Measurements from ENCODE around the gene FIGN. TPM values are rescaled to one million over a fixed set of nuclear protein-coding genes. Genes with fewer than 3 reads are reported as not detected.

FIGN gene
- total and polyA plus RNA-seq, 2 donors (not counting 3 experiments of a cell fraction or from before 2014, with no cell fraction given): 1.8 to 8.1 TPM

- dilution Hi-C loops (cut with MboI; ENCODE audit: extremely low pct_ligation_motif_present, low sequenced_read_pairs): no loop called here
- TF ChIP-seq POLR2AphosphoS5 (IDR thresholded peaks at IDR 0.05; ENCODE audit: insufficient read depth, low read depth, low read length) (no peak), GATA2 (IDR thresholded peaks at IDR 0.05; ENCODE audit: insufficient read depth, insufficient read length, low read depth, low read length) (no peak), FOS (IDR thresholded peaks at IDR 0.05; ENCODE audit: borderline replicate concordance, insufficient read depth, low read length) (no peak), EZH2 (IDR thresholded peaks at IDR 0.05; ENCODE audit: borderline replicate concordance, low read depth, low read length, severe bottlenecking) (no peak), POLR2A (IDR thresholded peaks at IDR 0.05; ENCODE audit: low read depth, low read length) (no peak), CTCF (IDR thresholded peaks at IDR 0.05; ENCODE audit: extremely low read depth in 1 of 2, insufficient read depth in 1 of 2, low read depth in 1 of 2, low read length in 2 of 2) (no peak), JUN (IDR thresholded peaks at IDR 0.05; ENCODE audit: borderline replicate concordance, insufficient read depth, insufficient read length, low read depth) (no peak)
- no peaks in the 10 kb centered on the region for H3K36me3 ChIP-seq (ENCODE audit: control insufficient read depth in 2 of 2, extremely low read depth in 1 of 2, insufficient read depth in 2 of 2, low read length in 2 of 2)
- H3K4me2 ChIP-seq (ENCODE audit: insufficient read depth, low read length): no peak overlapping the region
- CTCF ChIA-PET: no interaction called here
- no peaks in the 10 kb centered on the region for H4K20me1 ChIP-seq (replicated peaks; ENCODE audit: control insufficient read depth, extremely low read depth, insufficient read depth, low read length)
- no peak overlapping the region for H3K9ac ChIP-seq (replicated peaks; ENCODE audit: extremely low read depth, insufficient read depth, low read length)
- BruUV-seq (replicated peaks): no TSS peak
- no peak overlapping the region for H3K4me3 ChIP-seq (replicated peaks in 1 of 3; ENCODE audit: insufficient read depth in 1 of 3, low read depth in 1 of 3, low read length in 3 of 3)
- no peaks in the 10 kb centered on the region for H3K27me3 ChIP-seq (ENCODE audit: control insufficient read depth in 2 of 2, insufficient read depth in 2 of 2, low read length in 2 of 2)
- intact Hi-C loops (cut with micrococcal nuclease): loop anchor here (1.0 to 5.0 kb wide), 2 partner anchors 182 to 206 kb away; partner anchors contain the start of gene FIGN
- no peaks in the 10 kb centered on the region for H3K79me2 ChIP-seq (ENCODE audit: control insufficient read depth, insufficient read depth, low read length)
- DNase-seq (ENCODE audit: low read depth, low spot score) (no peak), FAIRE-seq (no peak)
- H3K27ac ChIP-seq (ENCODE audit: insufficient read depth, low read depth, low read length): no peak overlapping the region
- H3K9me1 ChIP-seq (replicated peaks; ENCODE audit: control insufficient read depth, extremely low read depth, insufficient read depth, low read length): no peaks in the 10 kb centered on the region
- no peak overlapping the region for H2AFZ ChIP-seq (ENCODE audit: low read depth, low read length)
- H3K9me3 ChIP-seq (replicated peaks; ENCODE audit: control insufficient read depth, insufficient read depth, low read length): no peaks in the 10 kb centered on the region
- POLR2A ChIA-PET: no interaction called here
- no peaks in the 10 kb centered on the region for H3K4me1 ChIP-seq (ENCODE audit: control insufficient read depth, extremely low read depth, insufficient read depth, low read length)
Measured at GRCh38 chr2:163554864-163555263, 180.9 kb downstream of the FIGN start.
